ENCODE results near the gene CCDC50. TPM values are rescaled to one million over a fixed set of nuclear protein-coding genes. Genes with fewer than 3 reads are reported as not detected.

CCDC50 gene
- total and polyA plus RNA-seq, 2 donors (not counting 3 experiments of a cell fraction or from before 2014, with no cell fraction given): 44.4 to 137 TPM

DNA sequence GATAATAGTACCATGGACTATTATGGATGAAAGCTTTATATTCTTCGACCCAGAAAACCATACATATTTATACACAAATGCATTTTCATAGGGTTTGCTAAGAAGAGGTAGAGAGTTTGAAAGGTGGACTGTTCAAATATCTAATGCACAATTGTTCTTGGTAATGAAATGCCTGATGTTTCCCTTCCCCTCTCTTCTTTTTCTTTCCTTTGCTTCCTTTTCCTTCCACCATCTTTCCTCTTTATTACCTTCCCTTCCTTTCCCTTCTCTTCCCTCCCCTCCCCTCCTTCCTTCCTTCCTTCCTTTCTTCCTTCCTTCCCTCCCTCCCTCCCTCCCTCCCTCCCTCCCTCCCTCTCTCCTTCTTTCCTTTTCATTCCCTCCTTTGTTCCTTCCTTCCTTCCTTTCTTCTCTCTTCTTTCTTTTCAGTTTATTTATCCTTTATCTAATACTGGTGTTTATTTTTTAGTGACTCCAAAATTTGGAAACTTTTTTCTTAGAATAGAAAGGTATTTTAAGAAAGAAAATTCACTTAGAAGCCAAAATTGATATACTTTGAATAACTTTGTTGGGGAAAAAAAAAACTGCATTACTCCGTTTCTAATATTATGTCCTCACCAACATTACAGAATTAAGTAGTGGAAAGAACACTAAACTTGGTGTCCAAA is 109.1 kb downstream of the CCDC50 start:
- no peak overlapping the region for H3K27ac ChIP-seq (ENCODE audit: insufficient read depth, low read depth, low read length)
- CTCF ChIA-PET: no interaction called here

DNA sequence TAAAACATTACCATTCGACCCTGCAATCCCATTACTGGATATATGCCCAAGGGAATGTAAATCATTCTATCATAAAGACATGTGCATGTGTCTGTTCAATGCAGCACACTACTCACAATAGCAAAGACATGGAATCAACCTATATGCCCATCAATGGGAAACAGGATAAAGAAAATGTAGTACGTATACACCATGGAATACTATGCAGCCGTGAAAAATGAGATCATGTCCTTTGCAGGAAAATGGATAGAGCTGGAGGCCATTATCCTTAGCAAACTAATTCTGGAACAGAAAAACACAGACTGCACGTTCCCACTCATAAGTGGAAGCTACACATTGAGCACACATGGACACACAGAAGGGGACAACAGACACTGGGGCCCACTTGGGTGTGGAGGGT is 111.3 kb downstream of the CCDC50 start:
- dilution Hi-C loops (cut with MboI; ENCODE audit: extremely low pct_ligation_motif_present, low sequenced_read_pairs): no loop called here
- no peaks in the 10 kb centered on the region for H3K36me3 ChIP-seq (ENCODE audit: control insufficient read depth in 2 of 2, extremely low read depth in 1 of 2, insufficient read depth in 2 of 2, low read length in 2 of 2)
- no peak overlapping the region for H2AFZ ChIP-seq (ENCODE audit: low read depth, low read length)
- no peak overlapping the region for H3K4me3 ChIP-seq (replicated peaks in 1 of 3; ENCODE audit: insufficient read depth in 1 of 3, low read depth in 1 of 3, low read length in 3 of 3)
- no peak overlapping the region for H3K4me2 ChIP-seq (ENCODE audit: insufficient read depth, low read length)
- H3K9ac ChIP-seq (replicated peaks; ENCODE audit: extremely low read depth, insufficient read depth, low read length): no peak overlapping the region
- no peaks in the 10 kb centered on the region for H3K9me3 ChIP-seq (replicated peaks; ENCODE audit: control insufficient read depth, insufficient read depth, low read length)
- ChIA-PET POLR2A (no interaction called here), CTCF (no interaction called here)
- H3K4me1 ChIP-seq (ENCODE audit: control insufficient read depth, extremely low read depth, insufficient read depth, low read length): no peaks in the 10 kb centered on the region
- TF ChIP-seq EZH2 (IDR thresholded peaks at IDR 0.05; ENCODE audit: borderline replicate concordance, low read depth, low read length, severe bottlenecking): no peak
- TF ChIP-seq CTCF (IDR thresholded peaks at IDR 0.05; ENCODE audit: extremely low read depth in 1 of 2, insufficient read depth in 1 of 2, low read depth in 1 of 2, low read length in 2 of 2): no peak
- no peak for TF ChIP-seq POLR2A (IDR thresholded peaks at IDR 0.05; ENCODE audit: low read depth, low read length)
- TF ChIP-seq MAX (IDR thresholded peaks at IDR 0.05; ENCODE audit: insufficient read depth, insufficient read length): no peak
- TF ChIP-seq POLR2AphosphoS5 (IDR thresholded peaks at IDR 0.05; ENCODE audit: insufficient read depth, low read depth, low read length): no peak
- TF ChIP-seq FOS (IDR thresholded peaks at IDR 0.05; ENCODE audit: borderline replicate concordance, insufficient read depth, low read length): no peak
- no peak for TF ChIP-seq JUN (IDR thresholded peaks at IDR 0.05; ENCODE audit: borderline replicate concordance, insufficient read depth, insufficient read length, low read depth)
- no peak for TF ChIP-seq GATA2 (IDR thresholded peaks at IDR 0.05; ENCODE audit: insufficient read depth, insufficient read length, low read depth, low read length)
- no peak for TF ChIP-seq MYC (IDR thresholded peaks at IDR 0.05; ENCODE audit: low read depth, low read length)
- BruUV-seq (replicated peaks): no TSS peak
- H3K27ac ChIP-seq (ENCODE audit: insufficient read depth, low read depth, low read length): no peak overlapping the region
- no peaks in the 10 kb centered on the region for H3K79me2 ChIP-seq (ENCODE audit: control insufficient read depth, insufficient read depth, low read length)
- no peak for FAIRE-seq
- peaks cover 2% of the 10 kb centered on the region in 2 experiments for H3K27me3 ChIP-seq (ENCODE audit: control insufficient read depth in 2 of 2, insufficient read depth in 2 of 2, low read length in 2 of 2)
- intact Hi-C loops (cut with micrococcal nuclease): no loop called here
- no peaks in the 10 kb centered on the region for H4K20me1 ChIP-seq (replicated peaks; ENCODE audit: control insufficient read depth, extremely low read depth, insufficient read depth, low read length)
- DNase-seq (ENCODE audit: low read depth, low spot score): no peak
- H3K9me1 ChIP-seq (replicated peaks; ENCODE audit: control insufficient read depth, extremely low read depth, insufficient read depth, low read length): no peaks in the 10 kb centered on the region

More for the DNA sequence above, 109.1 kb downstream of the CCDC50 start:
- Histone ChIP-seq H3K9me3 (replicated peaks; ENCODE audit: control insufficient read depth, insufficient read depth, low read length) (no peaks in the 10 kb centered on the region), H3K4me2 (ENCODE audit: insufficient read depth, low read length) (no peak overlapping the region), H3K4me3 (replicated peaks in 1 of 3; ENCODE audit: insufficient read depth in 1 of 3, low read depth in 1 of 3, low read length in 3 of 3) (no peak overlapping the region), H4K20me1 (replicated peaks; ENCODE audit: control insufficient read depth, extremely low read depth, insufficient read depth, low read length) (no peaks in the 10 kb centered on the region), H3K4me1 (ENCODE audit: control insufficient read depth, extremely low read depth, insufficient read depth, low read length) (no peaks in the 10 kb centered on the region), H3K27me3 (ENCODE audit: control insufficient read depth in 2 of 2, insufficient read depth in 2 of 2, low read length in 2 of 2) (peaks cover 2 to 5% of the 10 kb centered on the region in 2 experiments), H2AFZ (ENCODE audit: low read depth, low read length) (no peak overlapping the region), H3K36me3 (ENCODE audit: control insufficient read depth in 2 of 2, extremely low read depth in 1 of 2, insufficient read depth in 2 of 2, low read length in 2 of 2) (no peaks in the 10 kb centered on the region), H3K9ac (replicated peaks; ENCODE audit: extremely low read depth, insufficient read depth, low read length) (no peak overlapping the region), H3K9me1 (replicated peaks; ENCODE audit: control insufficient read depth, extremely low read depth, insufficient read depth, low read length) (no peaks in the 10 kb centered on the region), H3K79me2 (ENCODE audit: control insufficient read depth, insufficient read depth, low read length) (no peaks in the 10 kb centered on the region)
- no TSS peak for BruUV-seq (replicated peaks)
- dilution Hi-C loops (cut with MboI; ENCODE audit: extremely low pct_ligation_motif_present, low sequenced_read_pairs): no loop called here
- FAIRE-seq (no peak), DNase-seq (ENCODE audit: low read depth, low spot score) (no peak)
- no peak for TF ChIP-seq EZH2 (IDR thresholded peaks at IDR 0.05; ENCODE audit: borderline replicate concordance, low read depth, low read length, severe bottlenecking)
- POLR2A ChIA-PET: no interaction called here
- intact Hi-C loops (cut with micrococcal nuclease): loop anchor here (1.0 kb wide), 1 partner anchor 48 kb away; no protein-coding TSS in a partner anchor

Measured in endothelial cell of umbilical vein (primary cell).